Measurements from ENCODE around the gene MPZL2. TPM values are rescaled to one million over a fixed set of nuclear protein-coding genes. Genes with fewer than 3 reads are reported as not detected.

MPZL2 gene
- total RNA-seq, 2 experiments from 2014 or later, result 18.8 to 20.1 TPM

- Mint-ChIP-seq H3K4me1 (peaks cover 42% of the 10 kb centered on the region), H3K27me3 (no peaks in the 10 kb centered on the region), H3K4me3 (peak within 1 kb of the TSS; percentile 93), H3K36me3 (peaks cover 86% of the 10 kb centered on the region), H3K27ac (no peak within 1 kb of the TSS), H3K9me3 (peaks cover 11% of the 10 kb centered on the region)
- peak; percentile 72 for DNase-seq
Measured at GRCh38 chr11:118224511-118225188, 39.4 kb downstream of the MPZL2 start, which contains the start of gene JAML. Gene JAML (minus strand): TSS chr11:118225011. CDS start chr11:118214866, 10,145 bp downstream.

- Mint-ChIP-seq H3K36me3 (peaks cover 88% of the 10 kb centered on the region), H3K4me1 (peaks cover 49% of the 10 kb centered on the region), H3K27ac (no peak overlapping the region), H3K27me3 (no peaks in the 10 kb centered on the region), H3K9me3 (peaks cover 11% of the 10 kb centered on the region), H3K4me3 (peak overlapping the region; percentile 93)
- peak; percentile 39 for DNase-seq
Measured at GRCh38 chr11:118223992-118224391, 40.1 kb downstream of the MPZL2 start.

GRCh38 chr11:118223570-118223969 is 40.5 kb downstream of the MPZL2 start:
- Mint-ChIP-seq H3K4me1 (peaks cover 53% of the 10 kb centered on the region), H3K36me3 (peaks cover 89% of the 10 kb centered on the region), H3K27ac (no peak overlapping the region), H3K27me3 (no peaks in the 10 kb centered on the region), H3K9me3 (peaks cover 14% of the 10 kb centered on the region), H3K4me3 (peak overlapping the region; percentile 93)
- no peak for DNase-seq

- Mint-ChIP-seq H3K9me3 (peaks cover 14% of the 10 kb centered on the region), H3K27ac (peak overlapping the region; percentile 97), H3K36me3 (peaks cover 87% of the 10 kb centered on the region), H3K4me1 (peaks cover 64% of the 10 kb centered on the region), H3K27me3 (no peaks in the 10 kb centered on the region), H3K4me3 (peak overlapping the region; percentile 87)
- DNase-seq, result no peak
Measured at GRCh38 chr11:118222437-118222836, 41.7 kb downstream of the MPZL2 start.

- Mint-ChIP-seq H3K27ac (peak overlapping the region; percentile 97), H3K4me1 (peaks cover 72% of the 10 kb centered on the region), H3K9me3 (peaks cover 11% of the 10 kb centered on the region), H3K27me3 (no peaks in the 10 kb centered on the region), H3K4me3 (peak overlapping the region; percentile 87), H3K36me3 (peaks cover 77% of the 10 kb centered on the region)
- DNase-seq, result no peak
Measured at GRCh38 chr11:118221419-118221818, 42.7 kb downstream of the MPZL2 start.

- Mint-ChIP-seq H3K4me1 (peaks cover 73% of the 10 kb centered on the region), H3K27me3 (no peaks in the 10 kb centered on the region), H3K27ac (peak overlapping the region; percentile 97), H3K9me3 (peaks cover 3% of the 10 kb centered on the region), H3K36me3 (peaks cover 71% of the 10 kb centered on the region), H3K4me3 (peak overlapping the region; percentile 87)
- no peak for DNase-seq
Measured at GRCh38 chr11:118219732-118220131, 44.4 kb downstream of the MPZL2 start.

- Mint-ChIP-seq H3K36me3 (peaks cover 71% of the 10 kb centered on the region), H3K9me3 (peaks cover 3% of the 10 kb centered on the region)
Measured at GRCh38 chr11:118219244-118219643, 44.9 kb downstream of the MPZL2 start.

GRCh38 chr11:118217575-118217974 is 46.5 kb downstream of the MPZL2 start:
- H3K4me1 Mint-ChIP-seq, result peaks cover 89% of the 10 kb centered on the region
- H3K36me3 Mint-ChIP-seq, result peaks cover 71% of the 10 kb centered on the region
- peak; percentile 40 for DNase-seq
- peak overlapping the region; percentile 97 for H3K27ac Mint-ChIP-seq
- peak overlapping the region; percentile 86 for H3K4me3 Mint-ChIP-seq
- H3K9me3 Mint-ChIP-seq, result peaks cover 3% of the 10 kb centered on the region
- H3K27me3 Mint-ChIP-seq, result no peaks in the 10 kb centered on the region

More at GRCh38 chr11:118219244-118219643, 44.9 kb downstream of the MPZL2 start:
- Mint-ChIP-seq H3K27ac (peak overlapping the region; percentile 97), H3K4me3 (peak overlapping the region; percentile 87), H3K27me3 (no peaks in the 10 kb centered on the region), H3K4me1 (peaks cover 76% of the 10 kb centered on the region)
- no peak for DNase-seq

- H3K4me3 Mint-ChIP-seq, result peak overlapping the region; percentile 86
- peaks cover 3% of the 10 kb centered on the region for H3K9me3 Mint-ChIP-seq
- peaks cover 72% of the 10 kb centered on the region for H3K36me3 Mint-ChIP-seq
- peaks cover 90% of the 10 kb centered on the region for H3K4me1 Mint-ChIP-seq
- peak; percentile 70 for DNase-seq
- peak overlapping the region; percentile 97 for H3K27ac Mint-ChIP-seq
- no peaks in the 10 kb centered on the region for H3K27me3 Mint-ChIP-seq
Measured at GRCh38 chr11:118216621-118217481, 47.2 kb downstream of the MPZL2 start.

- H3K4me3 Mint-ChIP-seq, result peak overlapping the region; percentile 86
- no peak for DNase-seq
- H3K27ac Mint-ChIP-seq, result peak overlapping the region; percentile 97
- no peaks in the 10 kb centered on the region for H3K27me3 Mint-ChIP-seq
- H3K36me3 Mint-ChIP-seq, result peaks cover 70% of the 10 kb centered on the region
- peaks cover 3% of the 10 kb centered on the region for H3K9me3 Mint-ChIP-seq
- H3K4me1 Mint-ChIP-seq, result peaks cover 89% of the 10 kb centered on the region
Measured at GRCh38 chr11:118215765-118216164, 48.3 kb downstream of the MPZL2 start.

- Mint-ChIP-seq H3K27ac (peak overlapping the region; percentile 97), H3K9me3 (peaks cover 3% of the 10 kb centered on the region), H3K4me3 (peak overlapping the region; percentile 86), H3K36me3 (peaks cover 73% of the 10 kb centered on the region), H3K4me1 (peaks cover 90% of the 10 kb centered on the region), H3K27me3 (no peaks in the 10 kb centered on the region)
- DNase-seq, result peak; percentile 35
Measured at GRCh38 chr11:118215262-118215661, 48.8 kb downstream of the MPZL2 start.

- Mint-ChIP-seq H3K27ac (peak overlapping the region; percentile 97), H3K36me3 (peaks cover 68% of the 10 kb centered on the region), H3K4me1 (peaks cover 85% of the 10 kb centered on the region), H3K27me3 (no peaks in the 10 kb centered on the region), H3K9me3 (peaks cover 3% of the 10 kb centered on the region), H3K4me3 (peak overlapping the region; percentile 86)
- no peak for DNase-seq
Measured at GRCh38 chr11:118214210-118214914, 49.7 kb downstream of the MPZL2 start.

- Mint-ChIP-seq H3K9me3 (peaks cover under 1% of the 10 kb centered on the region), H3K36me3 (peaks cover 67% of the 10 kb centered on the region), H3K4me3 (peak overlapping the region; percentile 86), H3K4me1 (peaks cover 85% of the 10 kb centered on the region), H3K27ac (peak overlapping the region; percentile 97), H3K27me3 (no peaks in the 10 kb centered on the region)
- no peak for DNase-seq
Measured at GRCh38 chr11:118213781-118214180, 50.3 kb downstream of the MPZL2 start.

GRCh38 chr11:118213201-118213600 is 50.9 kb downstream of the MPZL2 start:
- H3K27me3 Mint-ChIP-seq, result no peaks in the 10 kb centered on the region
- H3K36me3 Mint-ChIP-seq, result peaks cover 63% of the 10 kb centered on the region

More at GRCh38 chr11:118213201-118213600, 50.9 kb downstream of the MPZL2 start:
- Mint-ChIP-seq H3K4me3 (peak overlapping the region; percentile 86), H3K27ac (peak overlapping the region; percentile 97), H3K4me1 (peaks cover 82% of the 10 kb centered on the region), H3K9me3 (no peaks in the 10 kb centered on the region)
- no peak for DNase-seq
